Measurements from ENCODE around the gene FAM111B.

Gene FAM111B

GRCh38 chr11:59154610-59155009 is 47.6 kb downstream of the FAM111B start:
- DNase-seq (ENCODE audit: low read depth, low spot score), result no peak

DNA sequence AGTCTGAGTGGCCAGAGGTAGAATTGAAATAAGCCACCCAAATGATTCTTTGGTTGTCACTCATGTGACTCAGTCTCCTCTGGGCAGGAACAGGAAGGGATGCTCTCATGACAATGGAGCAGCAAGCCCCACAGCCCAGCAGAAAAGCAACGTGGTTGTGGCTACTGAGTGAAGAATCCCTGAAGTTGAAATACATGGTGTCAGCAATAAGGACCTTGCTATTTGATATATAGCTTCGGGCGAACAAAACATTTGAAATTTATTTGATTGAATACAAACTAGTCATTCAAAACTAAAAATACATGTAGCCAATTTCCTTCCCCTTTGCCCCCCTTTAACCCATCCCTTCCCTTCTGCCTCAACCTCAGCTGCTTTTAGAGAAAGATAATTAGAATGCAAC is 50.4 kb downstream of the FAM111B start:
- no peak for DNase-seq (ENCODE audit: low read depth, low spot score)

- DNase-seq (ENCODE audit: low read depth, low spot score), result no peak
Measured at GRCh38 chr11:59158206-59159068, 51.4 kb downstream of the FAM111B start.

- DNase-seq (ENCODE audit: low read depth, low spot score), result no peak
Measured at GRCh38 chr11:59164028-59164427, 57.0 kb downstream of the FAM111B start.

- peak; percentile 68 for DNase-seq (ENCODE audit: low read depth, low spot score)
Measured at GRCh38 chr11:59171508-59172322, 64.7 kb downstream of the FAM111B start, which contains the start of gene DTX4. Gene DTX4 (plus strand): TSS chr11:59172132. CDS start chr11:59172596, 464 bp downstream.

- DNase-seq (ENCODE audit: low read depth, low spot score), result no peak
Measured at GRCh38 chr11:59172345-59173079, 65.5 kb downstream of the FAM111B start.

DNA sequence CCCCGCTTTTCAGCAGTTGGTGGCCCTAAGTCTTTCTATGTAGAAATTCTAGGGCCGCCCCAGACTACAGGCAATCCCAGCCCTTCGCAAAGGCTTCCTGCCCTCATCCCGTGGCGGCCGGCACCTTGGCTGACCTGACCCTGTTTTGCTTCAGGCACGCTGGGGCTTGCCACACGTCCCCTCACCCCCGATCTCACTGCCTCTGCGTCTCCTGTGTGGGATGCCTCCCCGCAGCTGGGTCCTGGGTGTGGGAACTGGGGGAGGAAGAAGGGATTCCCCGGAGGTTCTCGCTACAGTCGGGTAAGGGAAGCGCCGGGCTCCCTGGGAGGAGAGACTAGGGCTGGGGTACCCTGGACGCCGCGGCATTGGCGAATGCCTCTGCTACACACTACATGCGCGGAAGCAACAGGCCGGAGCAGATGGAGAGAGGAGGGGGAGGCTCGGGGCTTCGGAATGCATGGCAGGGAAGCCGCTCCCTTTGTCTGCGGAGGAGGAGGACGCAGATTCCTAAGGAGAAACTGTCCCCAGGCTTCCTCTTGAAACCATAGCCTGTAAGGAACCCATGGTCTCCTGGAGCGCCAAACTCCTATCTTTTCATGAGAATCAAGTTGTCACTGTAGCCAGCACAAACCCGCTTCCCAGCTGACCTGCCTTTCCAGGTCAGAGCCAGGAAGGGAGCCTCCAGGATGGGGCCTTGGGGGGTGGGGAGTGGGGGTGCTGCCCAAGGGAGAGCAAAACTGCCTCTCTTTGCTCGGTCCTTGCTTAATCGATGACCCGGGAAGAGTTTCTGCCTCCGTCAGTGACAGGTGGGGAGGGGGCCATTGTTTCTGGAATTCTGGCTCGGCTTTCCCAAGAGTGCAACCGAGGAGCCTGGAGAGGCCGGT is 66.3 kb downstream of the FAM111B start:
- no peak for DNase-seq (ENCODE audit: low read depth, low spot score)

- no peak for DNase-seq (ENCODE audit: low read depth, low spot score)
Measured at GRCh38 chr11:59173964-59174663, 67.1 kb downstream of the FAM111B start.

DNA sequence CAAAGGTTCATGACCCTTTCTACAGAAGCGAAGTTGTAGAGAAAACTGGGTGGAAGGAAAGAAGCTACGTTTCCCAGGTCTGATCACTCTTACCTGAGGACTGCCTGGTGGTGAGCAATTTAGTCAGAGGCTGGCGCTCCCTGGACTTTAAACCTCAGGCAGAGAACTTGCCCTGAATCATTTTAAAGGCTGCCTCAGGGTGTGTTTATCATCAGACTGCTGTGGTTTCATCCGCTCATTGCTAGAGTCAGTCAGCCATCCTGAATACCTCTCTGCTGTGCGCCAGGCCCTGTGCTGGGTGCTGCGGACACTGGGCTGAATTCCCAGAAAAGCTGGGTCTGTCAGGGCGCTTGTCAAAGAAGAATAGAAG is 67.6 kb downstream of the FAM111B start:
- DNase-seq (ENCODE audit: low read depth, low spot score), result no peak

DNA sequence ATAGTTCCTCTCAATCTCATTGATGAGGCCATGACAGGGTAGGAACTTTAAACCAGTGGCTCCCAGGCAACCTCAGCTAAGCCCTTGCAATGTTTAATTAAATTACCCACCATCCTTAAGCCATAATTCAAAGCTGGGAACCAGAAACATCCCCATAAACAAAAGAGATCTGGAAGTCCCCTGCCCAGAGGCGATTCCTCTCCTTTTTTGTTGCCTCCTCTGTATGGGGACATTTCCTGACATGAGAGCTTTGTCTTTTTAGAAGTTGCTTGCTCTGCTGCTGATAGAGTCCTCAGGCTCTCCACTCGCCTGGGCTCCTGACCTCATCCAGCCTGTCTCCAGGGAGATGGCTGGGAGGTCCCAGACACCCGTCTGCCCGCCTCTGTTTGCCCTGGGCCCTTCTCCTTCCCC is 68.1 kb downstream of the FAM111B start:
- no peak for DNase-seq (ENCODE audit: low read depth, low spot score)

DNA sequence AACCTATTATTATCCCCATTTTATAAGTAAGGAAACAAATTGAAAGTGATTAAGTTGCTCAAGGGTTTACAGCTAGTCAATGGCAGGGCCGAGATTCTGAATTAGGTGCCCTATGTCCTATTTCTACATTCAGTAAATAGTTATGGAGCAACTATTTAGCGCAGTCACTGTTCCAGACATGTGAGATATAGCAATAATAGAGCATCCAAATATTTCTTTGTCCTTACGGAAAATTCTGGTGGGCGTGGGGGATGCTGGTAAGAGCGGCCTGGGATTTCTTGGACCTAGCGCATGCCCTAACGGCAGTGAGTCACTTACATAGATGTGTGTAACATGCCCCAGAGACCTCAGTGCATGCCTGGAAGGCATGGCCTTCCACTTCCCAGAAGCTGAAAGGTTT is 69.3 kb downstream of the FAM111B start:
- no peak for DNase-seq (ENCODE audit: low read depth, low spot score)

Data from iPS DF 19.7 (cell line).